HFFc6 (cell line): ENCODE measurements around the gene CFAP92. TPM values are rescaled to one million over a fixed set of nuclear protein-coding genes. Genes with fewer than 3 reads are reported as not detected.

Experiments
- DNase-seq: peaks from one replicate; pipeline ENCODE4 v3.0.0-alpha.2; 2018
- H3K27ac Mint-ChIP-seq: 2 replicates; pipeline ENCODE4 v1.8.0; 2020; ENCODE audit warnings: mild to moderate bottlenecking, mixed read lengths
- H3K27me3 Mint-ChIP-seq: 2 replicates; pipeline ENCODE4 v1.8.0; 2021; ENCODE audit warnings: mild to moderate bottlenecking, moderate library complexity, mixed read lengths; ENCODE audit not compliant: insufficient read depth
- H3K36me3 Mint-ChIP-seq: 2 replicates; pipeline ENCODE4 v1.8.0; 2021; ENCODE audit warnings: low read depth, mixed read lengths
- H3K4me1 Mint-ChIP-seq: 2 replicates; pipeline ENCODE4 v1.8.0; 2020; ENCODE audit warnings: low read depth, mixed read lengths
- H3K4me3 Mint-ChIP-seq: 2 replicates; pipeline ENCODE4 v1.8.0; 2020; ENCODE audit warnings: mild to moderate bottlenecking, moderate library complexity, mixed read lengths
- H3K9me3 Mint-ChIP-seq: 2 replicates; pipeline ENCODE4 v1.8.0; 2020; ENCODE audit warnings: mild to moderate bottlenecking, mixed read lengths
- total RNA-seq, 6 experiments: library from RNA; stranded (reverse); fragmentation: NEBNext Ultra II Directional; extraction: Animal tissue kit (Norgen Biotek cat#: 25700); gene quantifications; 2 replicates in 1 of 6; 3 replicates in 5 of 6; pipeline ENCODE4 v1.2.3, GENCODE V29; 2021
- TF ChIP-seq, protein P1 (sequence below): fragments of 200-600 bp; sonication (generic); IDR thresholded peaks from 2 replicates; pipeline ENCODE4 v1.5.0; 2021; ENCODE audit warnings: antibody characterized with exemption, mild to moderate bottlenecking

CFAP92 gene
- total RNA-seq, 6 experiments from 2014 or later: not detected

DNA sequence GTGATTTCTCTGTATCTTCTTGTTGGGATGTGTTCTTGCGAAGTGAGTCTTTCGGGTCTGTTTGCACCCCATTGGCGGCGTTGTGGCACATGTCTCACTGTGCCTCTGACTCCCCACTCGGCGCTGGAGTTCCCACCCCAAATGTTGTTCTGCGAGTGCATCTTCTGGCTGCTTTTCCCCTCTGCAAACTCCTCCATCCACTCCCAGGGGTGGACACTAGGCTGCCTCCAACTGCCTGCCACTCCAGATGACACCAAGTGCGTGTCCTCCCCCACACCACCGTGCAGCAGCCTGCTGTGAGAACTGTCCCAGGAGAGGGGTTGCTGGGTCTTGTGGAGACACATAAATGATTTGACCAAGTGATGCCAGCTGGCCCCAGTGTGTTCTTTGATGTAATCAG lies 24.9 kb upstream of the CFAP92 start:
- Mint-ChIP-seq H3K27ac (no peak overlapping the region), H3K36me3 (no peaks in the 10 kb centered on the region), H3K4me1 (peaks cover 13% of the 10 kb centered on the region; the same call in 1 of the 2 replicates), H3K9me3 (no peaks in the 10 kb centered on the region), H3K27me3 (peaks cover 53% of the 10 kb centered on the region), H3K4me3 (no peak overlapping the region)
- TF ChIP-seq, protein P1, sequence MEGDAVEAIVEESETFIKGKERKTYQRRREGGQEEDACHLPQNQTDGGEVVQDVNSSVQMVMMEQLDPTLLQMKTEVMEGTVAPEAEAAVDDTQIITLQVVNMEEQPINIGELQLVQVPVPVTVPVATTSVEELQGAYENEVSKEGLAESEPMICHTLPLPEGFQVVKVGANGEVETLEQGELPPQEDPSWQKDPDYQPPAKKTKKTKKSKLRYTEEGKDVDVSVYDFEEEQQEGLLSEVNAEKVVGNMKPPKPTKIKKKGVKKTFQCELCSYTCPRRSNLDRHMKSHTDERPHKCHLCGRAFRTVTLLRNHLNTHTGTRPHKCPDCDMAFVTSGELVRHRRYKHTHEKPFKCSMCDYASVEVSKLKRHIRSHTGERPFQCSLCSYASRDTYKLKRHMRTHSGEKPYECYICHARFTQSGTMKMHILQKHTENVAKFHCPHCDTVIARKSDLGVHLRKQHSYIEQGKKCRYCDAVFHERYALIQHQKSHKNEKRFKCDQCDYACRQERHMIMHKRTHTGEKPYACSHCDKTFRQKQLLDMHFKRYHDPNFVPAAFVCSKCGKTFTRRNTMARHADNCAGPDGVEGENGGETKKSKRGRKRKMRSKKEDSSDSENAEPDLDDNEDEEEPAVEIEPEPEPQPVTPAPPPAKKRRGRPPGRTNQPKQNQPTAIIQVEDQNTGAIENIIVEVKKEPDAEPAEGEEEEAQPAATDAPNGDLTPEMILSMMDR: no peak
- no peak for DNase-seq

DNA sequence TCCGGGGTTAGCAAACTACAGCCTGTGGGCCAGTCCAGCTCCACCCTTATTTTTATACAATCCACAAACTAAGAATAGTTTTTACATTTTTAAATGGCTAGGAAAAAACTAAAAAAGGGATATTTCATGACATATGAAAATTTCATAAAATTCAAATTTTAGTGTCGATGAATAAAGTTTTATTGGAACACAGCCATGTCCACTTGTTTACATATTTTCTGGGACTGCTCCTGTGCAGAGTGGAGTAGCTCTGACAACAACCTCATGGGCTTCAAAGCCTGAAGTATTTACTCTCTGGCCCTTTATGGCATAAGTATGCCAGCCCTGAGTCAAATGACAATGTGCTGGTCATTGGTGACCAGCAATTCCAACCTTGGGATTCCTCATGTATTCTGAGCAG lies 24.4 kb upstream of the CFAP92 start:
- H3K36me3 Mint-ChIP-seq: no peaks in the 10 kb centered on the region
- H3K27me3 Mint-ChIP-seq: peaks cover 48% of the 10 kb centered on the region
- no peaks in the 10 kb centered on the region for H3K9me3 Mint-ChIP-seq
- H3K4me1 Mint-ChIP-seq: peaks cover 13% of the 10 kb centered on the region; the same call in 1 of the 2 replicates
- no peak for DNase-seq
- TF ChIP-seq, protein P1: no peak
- H3K27ac Mint-ChIP-seq: no peak overlapping the region
- H3K4me3 Mint-ChIP-seq: no peak overlapping the region

DNA sequence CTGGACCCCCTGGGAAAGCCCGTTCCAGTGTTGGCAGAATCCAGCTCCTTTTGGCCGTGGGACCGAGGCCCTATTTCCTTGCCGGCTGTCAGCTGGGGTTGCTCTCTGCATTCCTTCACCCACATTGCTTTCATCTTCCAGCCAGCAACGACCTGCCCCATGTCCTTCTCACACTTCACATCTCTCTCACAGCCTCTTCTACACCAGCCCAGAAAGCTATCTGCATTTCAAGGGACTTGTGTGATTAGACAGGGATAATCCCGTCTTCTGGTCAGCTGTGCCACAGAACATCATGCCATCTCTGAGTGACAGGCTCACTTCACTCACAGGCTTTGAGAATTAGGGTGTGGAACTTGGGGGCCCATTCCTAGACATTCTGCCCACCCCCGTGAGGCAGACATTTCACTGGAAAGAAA lies 23.6 kb upstream of the CFAP92 start:
- DNase-seq: no peak
- TF ChIP-seq, protein P1: no peak
- H3K36me3 Mint-ChIP-seq: no peaks in the 10 kb centered on the region
- peaks cover 46% of the 10 kb centered on the region for H3K27me3 Mint-ChIP-seq
- no peaks in the 10 kb centered on the region for H3K9me3 Mint-ChIP-seq
- H3K4me3 Mint-ChIP-seq: no peak overlapping the region
- H3K27ac Mint-ChIP-seq: no peak overlapping the region
- peaks cover 13% of the 10 kb centered on the region; the same call in 1 of the 2 replicates for H3K4me1 Mint-ChIP-seq

DNA sequence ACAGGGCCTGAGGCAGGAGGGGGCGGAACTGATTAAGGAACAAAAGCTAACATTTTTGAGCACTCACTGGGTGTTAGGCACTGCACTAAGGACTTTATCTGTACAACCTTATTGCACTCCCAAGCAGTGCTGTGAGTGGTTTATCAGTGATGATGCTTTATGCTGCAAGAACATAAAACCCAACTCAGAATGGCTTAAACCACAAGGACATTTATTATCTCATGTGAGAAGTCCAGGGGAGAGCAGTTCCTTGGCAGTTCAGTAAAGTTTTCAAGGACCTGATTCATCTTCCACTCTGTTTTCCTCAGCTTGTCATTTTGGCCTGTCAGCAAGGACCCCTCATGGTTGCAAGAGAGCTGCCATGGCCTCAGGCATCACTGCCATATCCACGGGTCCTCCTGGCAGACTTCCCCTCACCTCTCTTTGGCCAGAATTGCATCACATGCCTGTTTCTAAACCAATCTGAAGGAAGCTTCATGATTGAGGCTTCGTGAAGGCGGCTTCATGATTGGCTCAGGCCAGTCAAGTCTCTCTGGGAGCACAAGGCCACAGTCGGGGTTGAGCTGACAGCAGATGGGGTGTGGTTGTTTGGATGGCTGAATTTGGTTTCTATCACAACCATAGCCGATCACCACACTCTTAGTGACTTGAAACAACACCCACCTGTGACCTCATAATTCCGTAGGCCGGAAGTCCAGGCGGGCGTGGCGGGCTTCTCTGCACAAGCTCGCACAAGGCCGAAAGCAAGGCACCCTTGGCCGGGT lies 23.0 kb upstream of the CFAP92 start:
- TF ChIP-seq, protein P1: no peak
- Mint-ChIP-seq H3K27me3 (peaks cover 41% of the 10 kb centered on the region), H3K4me3 (no peak overlapping the region), H3K27ac (no peak overlapping the region), H3K36me3 (no peaks in the 10 kb centered on the region), H3K4me1 (peaks cover 13% of the 10 kb centered on the region; the same call in 1 of the 2 replicates), H3K9me3 (no peaks in the 10 kb centered on the region)
- DNase-seq: no peak

DNA sequence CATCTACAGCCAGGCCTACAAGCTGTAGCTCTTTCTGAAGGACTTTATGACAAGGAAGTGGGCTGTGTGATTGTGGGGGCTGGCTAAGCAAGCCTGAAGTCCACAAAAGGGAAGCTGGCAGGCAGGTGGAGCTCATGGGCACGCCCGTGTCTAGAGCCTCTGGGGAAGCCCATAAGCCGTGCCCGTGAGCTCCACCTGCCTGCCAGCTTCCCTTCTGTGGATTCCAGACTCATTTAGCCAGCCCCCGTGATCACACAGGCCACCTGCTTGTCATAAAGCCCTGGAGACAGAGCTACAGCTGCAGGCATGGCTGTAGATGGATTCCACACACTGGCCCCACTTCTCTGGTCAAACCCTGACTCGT lies 22.5 kb upstream of the CFAP92 start:
- TF ChIP-seq, protein P1: no peak
- no peak for DNase-seq

More for the DNA sequence above, 22.5 kb upstream of the CFAP92 start:
- Mint-ChIP-seq H3K36me3 (no peaks in the 10 kb centered on the region), H3K4me3 (no peak overlapping the region), H3K9me3 (no peaks in the 10 kb centered on the region), H3K4me1 (peaks cover 12% of the 10 kb centered on the region; the same call in 1 of the 2 replicates), H3K27ac (no peak overlapping the region), H3K27me3 (peaks cover 39% of the 10 kb centered on the region)
